Activated naive CD4-positive, alpha-beta T cell treated with anti-CD3 and anti-CD28 coated beads, Interleukin-2, amount 10 ng/mL, durations not matched to agents 7 days and 5 days (primary cell): Measurements from ENCODE around the gene TMEM165.
"Not testable (repeated sequence)": the region's sequence is repeated elsewhere in the genome, so short reads cannot be mapped to it uniquely, and the experiment has no call there.

Experiments used
- CTCF ChIA-PET: fragments of 350-600 bp; sonication (Branson Sonifier 250); formaldehyde crosslinking; loops from one replicate; lab custom pipeline; 2021; ENCODE audit warnings: antibody characterized with exemption; lab: Charles Lee
- DNase-seq: peaks from one replicate; pipeline ENCODE4 v3.0.0-alpha.2; 2020
- H3K27ac Mint-ChIP-seq: one replicate; pipeline ENCODE4 v1.8.0; 2021; ENCODE audit warnings: mild to moderate bottlenecking, moderate library complexity, mixed read lengths
- H3K27me3 Mint-ChIP-seq: one replicate; pipeline ENCODE4 v1.8.0; 2021; ENCODE audit warnings: mild to moderate bottlenecking, mixed read lengths
- H3K36me3 Mint-ChIP-seq: one replicate; pipeline ENCODE4 v1.8.0; 2021; ENCODE audit warnings: mixed read lengths
- H3K4me1 Mint-ChIP-seq: one replicate; pipeline ENCODE4 v1.8.0; 2021; ENCODE audit warnings: mixed read lengths
- H3K4me3 Mint-ChIP-seq: one replicate; pipeline ENCODE4 v1.8.0; 2021; ENCODE audit warnings: mild to moderate bottlenecking, moderate library complexity, mixed read lengths
- H3K9me3 Mint-ChIP-seq: one replicate; pipeline ENCODE4 v1.8.0; 2021; ENCODE audit warnings: mixed read lengths

The TMEM165 gene

DNA sequence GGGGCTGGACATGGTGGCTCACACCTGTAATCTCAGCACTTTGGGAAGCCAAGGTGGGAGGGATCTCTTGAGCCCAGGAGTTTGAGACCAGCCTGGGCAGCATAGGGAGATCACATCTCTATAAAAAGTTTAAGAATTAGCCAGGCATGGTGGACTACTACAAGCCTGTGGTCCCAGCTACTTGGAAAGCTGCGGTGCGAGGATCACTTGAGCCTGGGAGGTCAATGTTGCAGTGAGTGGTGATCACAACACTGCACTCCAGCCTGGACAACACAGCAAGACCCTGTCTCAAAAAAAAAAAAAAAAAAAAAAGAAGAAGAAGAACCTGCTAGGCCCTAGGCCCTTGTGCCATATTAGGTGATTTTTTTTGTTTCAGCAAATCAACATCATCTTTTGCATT, 37.5 kb upstream of the TMEM165 start:
- Mint-ChIP-seq H3K4me3 (no peak overlapping the region), H3K27ac (no peak overlapping the region), H3K9me3 (no peaks in the 10 kb centered on the region), H3K36me3 (peaks cover 6% of the 10 kb centered on the region), H3K27me3 (no peaks in the 10 kb centered on the region), H3K4me1 (peaks cover 11% of the 10 kb centered on the region)
- CTCF ChIA-PET = interaction anchor here (1.8 to 2.4 kb wide), 2 partner anchors 13 kb away, joined by 6 read pairs; partner anchors contain the start of gene SRD5A3
- no peak for DNase-seq

DNA sequence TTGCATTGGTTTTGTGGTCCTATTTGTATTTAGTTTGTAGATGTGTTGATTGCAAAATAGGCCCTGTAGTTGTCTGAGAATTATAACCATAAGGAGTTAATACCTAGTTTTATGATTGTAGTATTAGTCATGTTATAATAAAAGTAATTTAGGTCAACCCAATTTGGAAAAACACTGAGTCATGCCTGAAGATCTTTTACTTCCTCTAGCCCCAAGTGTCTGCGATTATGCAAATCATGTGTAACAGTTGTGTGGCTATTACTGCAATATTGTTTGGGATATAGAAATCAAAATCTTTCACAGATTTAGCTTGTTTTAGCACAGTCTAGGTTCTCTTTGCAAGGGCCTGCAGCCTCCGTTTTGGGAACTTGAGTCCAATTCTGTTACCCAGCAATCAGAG, 37.1 kb upstream of the TMEM165 start:
- Mint-ChIP-seq H3K4me1 (peaks cover 11% of the 10 kb centered on the region), H3K9me3 (no peaks in the 10 kb centered on the region), H3K36me3 (peaks cover 3% of the 10 kb centered on the region), H3K4me3 (no peak overlapping the region), H3K27me3 (no peaks in the 10 kb centered on the region), H3K27ac (no peak overlapping the region)
- CTCF ChIA-PET = interaction anchor here (1.8 kb wide), 1 partner anchor 13 kb away, joined by 6 read pairs; the partner anchor contains the start of gene SRD5A3
- DNase-seq = no peak

DNA sequence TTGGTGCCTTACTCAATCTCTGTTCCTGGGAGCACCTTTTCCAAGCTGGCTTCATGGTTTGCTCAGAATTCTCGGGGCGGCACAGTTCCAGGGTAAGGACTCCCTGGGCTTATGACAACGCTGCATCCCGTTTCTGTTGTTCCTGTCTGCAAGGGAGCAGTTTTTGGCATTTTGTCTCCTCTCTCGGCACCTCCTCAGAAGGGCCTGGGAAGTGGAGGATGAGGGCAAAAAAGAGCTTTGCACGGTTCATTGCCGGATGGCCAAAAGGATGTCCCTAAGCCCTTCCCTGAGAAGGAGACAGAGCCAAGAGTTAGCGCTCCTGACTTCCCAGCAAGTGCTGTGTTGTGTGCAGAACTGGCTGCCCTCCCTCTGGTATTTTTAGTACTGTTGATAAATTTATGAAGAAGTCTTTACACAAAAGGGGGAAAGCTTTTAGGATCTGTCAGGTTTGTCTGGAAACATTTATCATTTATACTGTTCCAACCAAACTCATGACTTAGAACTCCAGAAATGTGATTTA, 36.3 kb upstream of the TMEM165 start:
- no peaks in the 10 kb centered on the region for H3K27me3 Mint-ChIP-seq
- no peak for DNase-seq
- no peaks in the 10 kb centered on the region for H3K9me3 Mint-ChIP-seq
- no peak overlapping the region for H3K27ac Mint-ChIP-seq
- no peak overlapping the region for H3K4me3 Mint-ChIP-seq
- peaks cover 2% of the 10 kb centered on the region for H3K36me3 Mint-ChIP-seq
- H3K4me1 Mint-ChIP-seq = peaks cover 11% of the 10 kb centered on the region
- CTCF ChIA-PET = interaction anchor here (1.8 kb wide), 1 partner anchor 14 kb away, joined by 6 read pairs; the partner anchor contains the start of gene SRD5A3

GRCh38 chr4:55362938-55363337, 32.8 kb upstream of the TMEM165 start:
- H3K27me3 Mint-ChIP-seq, H3K36me3 Mint-ChIP-seq, H3K9me3 Mint-ChIP-seq, H3K27ac Mint-ChIP-seq, DNase-seq, CTCF ChIA-PET, H3K4me3 Mint-ChIP-seq: not testable (repeated sequence)
- peaks cover 11% of the 10 kb centered on the region for H3K4me1 Mint-ChIP-seq

DNA sequence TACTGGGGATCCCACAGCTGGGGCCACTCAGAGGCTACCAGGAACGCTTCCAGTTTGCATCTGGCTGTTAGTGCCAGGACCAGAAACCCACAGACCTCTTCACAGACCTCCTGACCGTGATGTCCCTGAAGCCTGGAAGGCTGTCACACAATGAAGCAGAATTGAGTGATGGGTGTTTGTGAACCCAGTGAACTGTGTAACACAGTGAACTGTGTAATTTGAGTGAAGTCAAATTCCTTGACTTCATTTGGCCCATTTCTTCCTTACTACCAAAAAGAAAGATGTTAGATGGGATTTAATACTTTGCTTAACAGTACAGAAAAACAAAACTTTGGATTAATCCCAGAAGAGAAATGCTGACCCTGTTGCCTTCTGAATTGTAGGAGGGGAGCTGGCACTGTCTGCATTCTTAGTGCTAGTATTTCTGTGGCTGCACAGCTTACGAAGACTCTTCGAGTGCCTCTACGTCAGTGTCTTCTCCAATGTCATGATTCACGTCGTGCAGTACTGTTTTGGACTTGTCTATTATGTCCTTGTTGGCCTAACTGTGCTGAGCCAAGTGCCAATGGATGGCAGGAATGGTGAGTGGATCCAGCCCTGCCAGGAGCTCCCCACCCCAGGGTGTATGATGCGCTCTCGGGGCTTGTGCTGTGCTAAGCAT, 31.9 kb upstream of the TMEM165 start:
- Mint-ChIP-seq H3K36me3 (peaks cover 3% of the 10 kb centered on the region), H3K4me1 (peaks cover 7% of the 10 kb centered on the region), H3K4me3 (no peak overlapping the region), H3K9me3 (no peaks in the 10 kb centered on the region), H3K27ac (no peak overlapping the region), H3K27me3 (no peaks in the 10 kb centered on the region)
- CTCF ChIA-PET = no interaction called here
- no peak for DNase-seq

DNA sequence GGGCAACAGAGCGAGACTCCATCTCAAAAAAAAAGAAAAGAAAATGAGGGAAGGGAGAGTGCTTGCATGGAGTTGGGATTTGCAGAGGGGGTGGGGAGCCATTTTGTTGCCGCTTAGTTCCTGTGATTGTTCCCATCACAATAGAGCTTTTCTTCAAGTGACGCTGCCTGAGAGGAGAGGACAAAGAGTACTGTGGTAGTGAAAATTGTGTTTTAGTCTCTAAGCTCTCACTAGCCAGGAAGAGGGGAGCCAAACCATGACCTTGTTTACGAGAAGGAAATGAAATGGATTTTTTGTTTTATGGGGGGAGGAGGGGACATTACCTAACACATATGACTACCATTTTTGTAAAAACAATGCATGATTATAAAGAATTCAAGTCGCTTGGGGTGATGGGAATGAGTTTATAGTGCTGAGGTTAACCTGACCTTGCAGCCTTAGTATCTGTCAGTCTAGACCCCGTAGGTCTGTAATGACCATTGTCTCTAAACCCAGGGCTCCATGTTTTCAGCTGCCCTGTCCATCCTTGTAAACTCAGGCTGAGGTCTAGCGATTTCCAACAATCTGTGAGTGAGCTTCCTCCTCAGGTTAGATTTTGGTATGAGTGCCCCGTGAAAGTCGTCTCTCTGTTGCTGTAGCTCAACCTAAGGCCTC, 30.9 kb upstream of the TMEM165 start:
- H3K4me1 Mint-ChIP-seq = no peaks in the 10 kb centered on the region
- CTCF ChIA-PET = interaction anchor here (0.9 kb wide), 1 partner anchor 19 kb away, joined by 3 read pairs; the partner anchor contains the start of gene SRD5A3
- no peaks in the 10 kb centered on the region for H3K27me3 Mint-ChIP-seq
- no peak for DNase-seq
- peaks cover 3% of the 10 kb centered on the region for H3K36me3 Mint-ChIP-seq
- H3K9me3 Mint-ChIP-seq = no peaks in the 10 kb centered on the region
- no peak overlapping the region for H3K4me3 Mint-ChIP-seq
- H3K27ac Mint-ChIP-seq = no peak overlapping the region

- no peaks in the 10 kb centered on the region for H3K9me3 Mint-ChIP-seq
- no peaks in the 10 kb centered on the region for H3K4me1 Mint-ChIP-seq
- DNase-seq = no peak
- no peaks in the 10 kb centered on the region for H3K27me3 Mint-ChIP-seq
- no peak overlapping the region for H3K4me3 Mint-ChIP-seq
- H3K27ac Mint-ChIP-seq = no peak overlapping the region
- CTCF ChIA-PET = interaction anchor here (0.9 kb wide), 1 partner anchor 20 kb away, joined by 3 read pairs; the partner anchor contains the start of gene SRD5A3
- H3K36me3 Mint-ChIP-seq = peaks cover 3% of the 10 kb centered on the region
Measured at GRCh38 chr4:55365345-55365728, 30.4 kb upstream of the TMEM165 start.

GRCh38 chr4:55366621-55367020, 29.1 kb upstream of the TMEM165 start:
- H3K27me3 Mint-ChIP-seq = no peaks in the 10 kb centered on the region
- CTCF ChIA-PET = no interaction called here

DNA sequence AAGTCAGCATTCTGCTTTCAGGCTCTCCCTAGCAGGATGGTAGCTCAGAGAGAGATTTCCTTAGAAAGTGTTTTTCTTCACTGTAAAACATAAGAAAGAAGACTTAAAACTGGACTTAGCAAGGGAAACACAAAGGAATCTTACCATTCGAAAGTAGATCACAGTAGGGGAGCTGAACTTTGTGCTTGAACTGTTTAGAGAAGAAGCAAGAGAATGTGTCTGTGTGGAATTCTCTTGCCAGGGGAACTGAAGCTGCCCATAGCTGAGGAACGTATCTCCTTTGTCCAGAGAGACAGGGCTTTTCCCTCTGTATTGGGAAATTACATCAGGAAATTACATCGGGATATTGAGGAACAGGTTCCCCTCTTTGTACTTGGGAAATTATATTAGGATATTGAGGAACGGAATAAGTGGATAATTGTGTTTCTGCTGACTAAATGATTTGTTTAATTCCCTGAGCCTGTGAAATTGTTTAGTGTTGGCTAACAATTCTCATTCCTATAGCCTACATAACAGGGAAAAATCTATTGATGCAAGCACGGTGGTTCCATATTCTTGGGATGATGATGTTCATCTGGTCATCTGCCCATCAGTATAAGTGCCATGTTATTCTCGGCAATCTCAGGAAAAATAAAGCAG, 28.6 kb upstream of the TMEM165 start:
- H3K4me1 Mint-ChIP-seq = no peaks in the 10 kb centered on the region
- H3K9me3 Mint-ChIP-seq = no peaks in the 10 kb centered on the region
- H3K27me3 Mint-ChIP-seq = no peaks in the 10 kb centered on the region
- H3K27ac Mint-ChIP-seq = no peak overlapping the region
- DNase-seq = no peak
- CTCF ChIA-PET = no interaction called here
- H3K36me3 Mint-ChIP-seq = peaks cover 1% of the 10 kb centered on the region
- H3K4me3 Mint-ChIP-seq = no peak overlapping the region

More at GRCh38 chr4:55366621-55367020, 29.1 kb upstream of the TMEM165 start:
- DNase-seq = no peak
- Mint-ChIP-seq H3K36me3 (peaks cover 3% of the 10 kb centered on the region), H3K27ac (no peak overlapping the region), H3K9me3 (no peaks in the 10 kb centered on the region), H3K4me1 (no peaks in the 10 kb centered on the region), H3K4me3 (no peak overlapping the region)

- DNase-seq = no peak
- H3K9me3 Mint-ChIP-seq = no peaks in the 10 kb centered on the region
- no peak overlapping the region for H3K4me3 Mint-ChIP-seq
- peaks cover 1% of the 10 kb centered on the region for H3K36me3 Mint-ChIP-seq
- no peak overlapping the region for H3K27ac Mint-ChIP-seq
- H3K4me1 Mint-ChIP-seq = no peaks in the 10 kb centered on the region
- CTCF ChIA-PET = no interaction called here
- H3K27me3 Mint-ChIP-seq = no peaks in the 10 kb centered on the region
Measured at GRCh38 chr4:55369968-55370367, 25.8 kb upstream of the TMEM165 start.

GRCh38 chr4:55372259-55372658, 23.5 kb upstream of the TMEM165 start:
- no peaks in the 10 kb centered on the region for H3K27me3 Mint-ChIP-seq
- H3K27ac Mint-ChIP-seq = no peak overlapping the region
- no peaks in the 10 kb centered on the region for H3K9me3 Mint-ChIP-seq
- CTCF ChIA-PET = no interaction called here
- no peaks in the 10 kb centered on the region for H3K36me3 Mint-ChIP-seq
- no peak overlapping the region for H3K4me3 Mint-ChIP-seq
- no peak for DNase-seq
- no peaks in the 10 kb centered on the region for H3K4me1 Mint-ChIP-seq

- H3K36me3 Mint-ChIP-seq = no peaks in the 10 kb centered on the region
- no peak overlapping the region for H3K4me3 Mint-ChIP-seq
- H3K9me3 Mint-ChIP-seq = no peaks in the 10 kb centered on the region
- no peak overlapping the region for H3K27ac Mint-ChIP-seq
- no peak for DNase-seq
- H3K4me1 Mint-ChIP-seq = no peaks in the 10 kb centered on the region
- H3K27me3 Mint-ChIP-seq = no peaks in the 10 kb centered on the region
- CTCF ChIA-PET = interaction anchor here (0.8 kb wide), 1 partner anchor 18 kb away, joined by 4 read pairs; no protein-coding TSS in a partner anchor
Measured at GRCh38 chr4:55373461-55373860, 22.3 kb upstream of the TMEM165 start.

DNA sequence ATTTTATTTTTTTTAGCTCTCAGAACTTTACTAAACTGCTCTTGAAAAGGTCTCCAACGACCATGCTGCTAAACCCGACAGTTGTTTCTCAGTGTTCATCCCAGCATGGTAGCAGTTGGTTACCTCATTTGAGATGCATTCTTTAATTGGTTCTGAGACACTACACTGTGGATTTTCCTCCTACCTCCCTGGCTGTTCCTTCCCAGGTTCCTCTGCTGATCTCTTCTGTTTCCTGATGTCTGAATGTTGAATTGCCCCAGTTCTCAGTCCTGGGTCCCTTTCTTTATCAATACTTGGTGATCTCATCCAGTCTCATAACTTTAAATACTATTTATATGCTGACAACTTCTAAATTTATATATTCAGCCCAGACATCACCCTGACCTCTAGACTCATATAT, 19.1 kb upstream of the TMEM165 start:
- CTCF ChIA-PET = no interaction called here

More for the DNA sequence above, 19.1 kb upstream of the TMEM165 start:
- Mint-ChIP-seq H3K4me3 (no peak overlapping the region), H3K9me3 (no peaks in the 10 kb centered on the region), H3K4me1 (peaks cover 3% of the 10 kb centered on the region), H3K27ac (no peak overlapping the region), H3K27me3 (peaks cover 3% of the 10 kb centered on the region), H3K36me3 (no peaks in the 10 kb centered on the region)
- DNase-seq = no peak
